GM21717 (cell line): Measurements from ENCODE around the gene DRC7.

Experiments used
- ATAC-seq: cut with Tn5 transposase; IDR thresholded peaks from one replicate; pipeline ENCODE4 v1.9.1; 2021; ENCODE audit warnings: mild to moderate bottlenecking, moderate library complexity; ENCODE audit not compliant: unreplicated experiment

Gene DRC7

DNA sequence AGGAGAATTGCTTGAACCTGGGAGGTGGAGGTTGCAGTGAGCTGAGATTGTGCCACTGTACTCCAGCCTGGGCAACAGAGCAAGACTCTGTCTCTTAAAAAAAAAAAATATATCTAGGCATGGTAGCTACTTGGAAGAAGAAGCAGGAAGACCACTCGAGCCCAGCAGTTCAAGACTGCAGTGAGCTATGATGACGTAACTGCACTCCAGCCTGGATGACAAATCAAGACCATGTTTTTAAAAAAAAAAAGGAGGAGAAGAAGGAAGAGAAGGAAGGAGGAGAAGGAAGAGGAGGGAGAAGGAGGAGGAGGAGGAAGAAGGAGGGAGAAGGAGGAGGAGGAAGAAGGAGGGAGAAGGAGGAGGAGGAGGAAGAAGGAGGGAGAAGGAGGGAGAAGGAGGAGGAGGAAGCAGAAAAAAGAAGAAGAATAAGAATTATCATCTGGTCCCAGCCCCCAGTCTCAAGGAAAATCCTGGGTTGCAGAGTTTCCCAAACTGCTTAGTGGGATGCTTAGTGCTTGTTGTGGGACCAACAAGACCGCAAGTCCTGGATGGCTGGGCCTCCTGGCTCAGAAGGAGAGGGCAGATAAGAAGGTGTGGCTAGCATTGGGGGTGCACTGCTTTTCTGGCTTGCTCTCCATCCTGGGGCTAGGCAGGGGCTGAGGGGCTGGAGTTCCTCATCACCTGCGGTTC lies 3.7 kb upstream of the DRC7 start:
- no peak for ATAC-seq

DNA sequence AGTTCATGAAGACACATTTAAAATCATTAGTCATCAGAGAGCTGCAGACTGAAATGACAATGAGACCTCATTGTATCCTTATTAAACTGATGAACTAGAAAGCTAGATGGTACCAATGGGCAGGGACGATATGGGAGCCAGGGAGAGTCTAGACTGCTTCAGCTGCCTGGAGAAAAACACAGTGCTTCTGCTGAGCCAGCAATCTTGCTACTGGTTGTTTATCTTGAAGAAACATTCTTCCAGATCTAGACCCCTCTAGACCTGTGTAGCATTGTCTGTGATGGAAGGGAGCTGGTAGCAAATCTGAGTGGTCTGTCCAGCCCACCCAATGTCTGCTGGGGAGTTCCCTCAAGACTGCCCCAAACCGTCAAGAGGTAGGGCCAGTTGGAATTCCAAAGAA lies 2.0 kb upstream of the DRC7 start:
- no peak for ATAC-seq

DNA sequence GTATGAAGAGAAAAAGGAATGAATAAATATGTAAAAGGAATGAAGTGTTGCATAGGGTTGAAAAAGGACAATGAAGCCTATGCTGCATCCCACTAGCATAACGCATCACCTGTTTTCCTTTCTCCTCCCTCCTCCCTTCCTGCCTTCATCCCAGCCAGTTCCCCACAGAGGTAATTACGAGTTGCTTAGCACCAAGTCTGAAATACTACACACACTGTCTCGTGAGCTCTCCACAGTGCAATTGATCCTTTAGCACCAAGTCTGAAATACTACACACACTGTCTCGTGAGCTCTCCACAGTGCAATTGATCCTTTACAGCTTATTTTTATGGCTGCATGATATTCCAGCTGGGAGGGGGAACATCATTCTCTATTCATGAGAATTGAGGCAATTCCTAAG lies 1.1 kb upstream of the DRC7 start:
- ATAC-seq = no peak

DNA sequence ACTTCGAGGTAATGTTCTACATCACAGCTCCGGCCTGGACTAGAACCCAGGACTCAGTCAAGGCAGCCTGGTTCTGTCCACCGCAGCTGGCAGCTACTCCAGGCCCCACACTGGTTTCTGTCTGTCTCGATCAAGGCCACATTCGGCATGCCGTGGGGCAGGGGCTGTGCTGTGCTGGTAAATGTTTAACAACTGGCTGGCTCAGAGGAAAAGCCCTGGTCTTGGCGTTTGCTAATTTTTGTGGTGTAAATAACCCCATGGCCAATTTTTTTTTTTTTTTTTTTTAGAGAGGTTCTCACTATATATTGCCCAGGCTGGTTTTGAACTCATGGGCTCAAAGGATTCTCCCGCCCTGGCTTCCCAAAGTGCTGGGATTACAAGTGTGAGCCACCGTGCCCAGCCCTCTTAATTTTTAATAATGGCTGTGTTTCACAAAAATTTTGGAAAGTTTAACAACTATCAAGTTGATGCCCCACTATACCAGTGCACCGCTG lies 328 bp upstream of the DRC7 start:
- no peak for ATAC-seq

DNA sequence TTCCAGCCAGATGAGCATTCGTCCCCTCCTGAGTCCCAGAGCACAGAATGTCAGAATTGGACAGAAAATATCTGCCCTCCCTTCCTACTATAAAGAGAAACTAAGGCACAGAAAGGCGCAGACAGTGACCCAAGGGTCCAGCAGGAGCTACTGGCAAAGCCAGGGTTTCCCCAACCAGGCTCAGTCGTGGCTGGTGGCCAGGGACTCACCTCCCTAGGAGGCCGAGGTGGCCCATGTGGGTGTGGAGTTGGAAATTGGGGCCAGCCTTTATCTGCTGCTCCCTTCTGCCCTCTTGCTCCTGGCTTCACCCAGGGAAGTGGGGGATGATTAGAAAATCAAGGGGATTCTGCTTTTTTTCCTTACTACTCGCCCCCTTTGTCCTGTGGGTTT lies 1.1 kb downstream of the DRC7 start:
- no peak for ATAC-seq

DNA sequence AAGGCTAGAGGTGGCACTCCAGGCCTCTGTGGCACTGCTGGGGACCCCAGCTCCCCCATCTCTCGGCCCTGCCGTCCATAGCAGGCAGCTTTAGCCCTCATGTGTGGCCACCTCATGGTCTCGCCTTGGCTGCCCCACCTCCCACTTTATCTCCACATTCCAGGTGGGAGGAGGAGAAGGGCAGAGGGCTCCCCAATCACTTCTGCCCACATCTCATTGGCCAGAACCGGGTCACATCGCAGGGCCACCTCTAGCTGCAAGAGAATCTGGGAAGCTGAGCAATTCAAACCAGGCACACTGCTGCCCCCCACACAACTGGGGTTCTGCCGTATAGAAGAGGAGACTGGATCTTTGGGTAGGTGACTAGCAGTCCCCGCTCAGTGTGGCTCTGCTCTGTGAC lies 1.6 kb downstream of the DRC7 start:
- ATAC-seq = no peak

DNA sequence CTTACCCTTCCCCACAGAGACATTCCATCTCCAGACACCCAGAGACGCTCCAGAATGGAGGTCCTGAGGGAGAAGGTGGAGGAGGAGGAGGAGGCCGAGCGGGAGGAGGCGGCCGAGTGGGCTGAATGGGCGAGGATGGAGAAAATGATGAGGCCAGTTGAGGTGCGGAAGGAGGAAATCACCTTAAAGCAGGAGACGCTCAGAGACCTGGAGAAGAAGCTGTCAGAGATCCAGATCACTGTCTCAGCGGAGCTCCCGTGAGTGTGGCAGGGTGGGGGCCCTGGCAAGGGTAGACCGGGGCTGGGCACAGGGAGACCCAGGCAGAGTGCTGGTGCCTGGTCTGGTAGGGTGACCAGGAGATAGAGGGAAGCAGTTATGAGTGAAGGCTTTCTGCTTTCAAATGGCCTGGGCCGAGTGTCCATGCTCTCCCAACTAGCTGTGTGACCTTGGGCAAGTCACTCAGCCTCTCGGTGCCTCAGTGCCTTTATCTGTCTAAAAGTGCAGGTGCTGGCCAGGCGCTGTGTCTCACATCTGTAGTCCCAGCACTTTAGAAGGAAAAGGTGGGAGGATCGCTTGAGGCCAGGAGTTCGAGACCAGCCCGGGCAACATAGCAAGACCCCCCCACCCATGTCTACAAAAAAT lies 3.4 kb downstream of the DRC7 start:
- ATAC-seq = no peak

DNA sequence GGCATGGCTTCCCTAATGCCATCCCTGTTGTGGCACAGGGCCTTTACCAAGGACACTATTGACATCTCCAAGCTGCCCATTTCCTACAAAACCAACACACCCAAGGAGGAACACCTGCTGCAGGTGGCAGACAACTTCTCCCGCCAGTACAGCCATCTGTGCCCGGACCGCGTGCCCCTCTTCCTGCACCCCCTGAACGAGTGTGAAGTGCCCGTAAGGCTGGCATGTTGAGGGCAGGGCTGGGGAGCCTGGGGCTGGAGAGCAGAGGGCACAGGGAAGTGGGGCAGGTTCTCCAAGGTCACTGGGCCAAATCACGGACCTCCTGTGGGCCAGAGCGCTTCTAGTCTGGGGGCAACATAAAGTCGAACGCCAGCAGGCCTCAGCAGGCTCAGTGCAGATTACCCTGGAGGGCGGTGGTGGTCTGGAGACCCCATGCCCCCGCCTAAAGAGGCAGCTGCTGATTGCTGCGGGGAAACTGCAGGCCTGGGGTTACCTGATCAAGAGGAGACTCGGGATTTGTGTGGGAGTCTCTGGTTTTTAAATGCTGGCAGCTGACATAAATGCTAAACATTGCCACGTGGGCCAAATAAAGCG lies 4.3 kb downstream of the DRC7 start:
- no peak for ATAC-seq

DNA sequence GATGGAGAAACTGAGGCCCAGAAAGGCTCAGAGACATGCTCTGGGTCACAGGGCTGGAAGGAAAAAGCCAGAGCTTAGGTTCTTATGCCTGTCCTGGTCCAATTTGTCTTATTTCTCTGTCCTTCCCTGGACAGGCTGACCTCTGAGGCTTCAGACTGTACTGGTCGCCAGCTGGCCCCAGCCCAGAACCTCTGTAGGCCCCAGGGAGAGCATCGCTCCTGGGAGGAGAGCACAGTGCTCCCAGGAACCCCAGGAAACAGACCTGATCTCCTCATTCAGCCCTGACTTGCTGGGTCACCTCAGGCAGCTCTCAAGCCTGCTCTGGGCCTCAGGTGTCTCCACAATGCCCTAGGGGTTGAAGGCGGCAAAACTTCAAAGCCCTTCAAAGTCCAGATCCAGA lies 4.9 kb downstream of the DRC7 start:
- ATAC-seq = no peak

DNA sequence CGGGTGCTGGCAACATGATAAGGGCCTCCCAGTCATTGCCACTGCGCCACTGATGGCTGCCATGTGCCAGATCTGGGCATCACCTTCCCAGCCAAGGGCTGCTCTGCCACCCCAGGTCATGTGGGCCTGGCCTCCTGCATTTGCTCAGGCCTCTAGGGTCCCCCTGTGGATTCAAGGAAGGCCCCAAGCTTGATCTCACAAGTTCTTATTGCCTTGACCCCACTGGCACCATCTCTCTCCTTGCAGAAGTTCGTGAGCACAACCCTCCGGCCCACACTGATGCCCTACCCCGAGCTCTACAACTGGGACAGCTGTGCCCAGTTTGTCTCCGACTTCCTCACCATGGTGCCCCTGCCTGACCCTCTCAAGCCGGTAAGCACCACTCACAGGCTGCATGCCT lies 5.3 kb downstream of the DRC7 start:
- no peak for ATAC-seq

DNA sequence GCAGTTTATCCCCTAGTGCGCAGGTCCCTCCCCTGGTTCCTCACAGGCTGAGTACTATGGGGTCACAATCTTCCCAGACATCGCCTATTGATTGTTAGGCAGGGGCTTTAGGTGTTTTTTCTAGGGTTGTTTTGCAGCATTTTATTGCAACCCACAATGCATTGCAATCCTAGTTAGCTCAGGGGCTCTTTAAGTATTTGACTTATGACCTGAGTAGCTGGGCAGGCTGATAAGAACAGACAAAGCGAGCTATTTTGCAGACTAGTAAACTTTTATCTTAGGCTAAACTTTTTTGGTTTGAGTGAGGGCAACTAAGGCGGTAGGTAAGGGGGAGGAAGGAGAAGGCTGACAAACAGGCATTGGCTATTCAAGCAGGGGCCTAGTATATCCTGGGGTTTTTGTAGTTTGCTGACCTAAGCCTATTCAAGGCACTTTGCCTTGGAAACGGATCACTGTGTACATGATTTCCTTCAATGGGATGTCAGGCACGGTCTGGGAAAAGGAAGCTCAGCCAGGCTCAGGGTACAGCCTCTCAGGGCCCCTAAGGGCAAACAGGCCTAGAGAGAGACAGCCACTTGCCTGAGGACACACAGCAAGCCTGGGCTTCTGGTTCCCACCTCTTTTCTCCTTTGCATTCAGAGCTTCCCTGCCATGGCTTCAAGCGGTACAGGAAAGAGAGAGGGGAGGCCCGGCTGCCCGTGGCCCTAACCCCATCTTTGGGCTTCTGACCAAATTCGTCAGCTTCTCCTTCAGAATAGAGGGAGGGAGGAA lies 6.4 kb downstream of the DRC7 start:
- ATAC-seq = no peak

DNA sequence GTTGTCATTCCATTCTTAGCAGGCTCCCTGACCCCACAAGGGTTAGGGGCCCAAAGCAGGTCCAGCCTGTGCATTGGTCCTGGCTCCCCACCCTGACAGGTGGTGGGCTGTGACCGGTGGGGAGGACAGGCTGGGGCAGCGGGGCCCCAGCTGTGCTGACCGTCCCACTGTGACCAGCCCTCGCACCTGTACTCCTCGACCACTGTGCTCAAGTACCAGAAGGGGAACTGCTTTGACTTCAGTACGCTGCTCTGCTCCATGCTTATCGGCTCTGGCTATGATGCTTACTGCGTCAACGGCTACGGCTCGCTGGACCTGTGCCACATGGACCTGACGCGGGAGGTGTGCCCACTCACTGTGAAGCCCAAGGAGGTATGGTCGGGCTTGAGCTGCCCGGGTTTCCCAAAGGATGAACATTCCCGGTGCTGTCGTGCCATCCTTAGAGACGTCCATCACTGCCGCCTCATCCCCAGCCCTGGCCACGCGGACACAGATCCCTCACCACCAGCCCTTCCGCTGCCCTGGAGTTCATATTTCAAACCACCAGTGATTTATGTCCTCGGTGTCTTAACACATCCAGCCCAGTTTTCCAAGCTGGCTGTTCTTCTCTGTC lies 7.3 kb downstream of the DRC7 start:
- ATAC-seq = no peak

DNA sequence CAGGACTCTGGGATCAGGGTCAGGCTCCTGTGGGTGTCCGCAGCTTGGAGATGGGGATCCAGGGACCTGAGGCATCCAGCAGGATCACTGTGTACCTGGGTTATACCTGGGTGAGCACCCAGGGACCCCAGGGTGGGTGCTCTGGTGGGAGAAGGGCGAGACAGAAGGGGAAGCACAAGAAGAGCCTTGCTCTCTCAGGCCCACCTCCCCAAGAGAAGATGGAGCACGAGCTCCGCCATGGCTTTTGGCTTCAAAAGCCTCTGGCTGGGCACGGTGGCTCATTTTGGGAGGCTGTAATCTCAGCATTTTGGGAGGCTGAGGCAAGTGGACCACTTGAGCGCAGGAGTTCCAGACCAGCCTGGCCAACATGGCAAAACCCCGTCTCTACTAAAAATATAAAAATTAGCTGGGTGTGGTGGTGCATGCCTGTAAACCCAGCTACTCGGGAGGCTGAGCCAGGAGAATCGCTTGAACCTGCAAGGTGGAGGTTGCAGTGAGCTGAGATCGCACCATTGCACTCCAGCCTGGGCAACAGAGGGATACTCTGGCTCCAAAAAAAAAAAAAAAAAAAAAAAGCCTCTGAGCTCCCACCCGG lies 8.9 kb downstream of the DRC7 start:
- ATAC-seq = no peak

DNA sequence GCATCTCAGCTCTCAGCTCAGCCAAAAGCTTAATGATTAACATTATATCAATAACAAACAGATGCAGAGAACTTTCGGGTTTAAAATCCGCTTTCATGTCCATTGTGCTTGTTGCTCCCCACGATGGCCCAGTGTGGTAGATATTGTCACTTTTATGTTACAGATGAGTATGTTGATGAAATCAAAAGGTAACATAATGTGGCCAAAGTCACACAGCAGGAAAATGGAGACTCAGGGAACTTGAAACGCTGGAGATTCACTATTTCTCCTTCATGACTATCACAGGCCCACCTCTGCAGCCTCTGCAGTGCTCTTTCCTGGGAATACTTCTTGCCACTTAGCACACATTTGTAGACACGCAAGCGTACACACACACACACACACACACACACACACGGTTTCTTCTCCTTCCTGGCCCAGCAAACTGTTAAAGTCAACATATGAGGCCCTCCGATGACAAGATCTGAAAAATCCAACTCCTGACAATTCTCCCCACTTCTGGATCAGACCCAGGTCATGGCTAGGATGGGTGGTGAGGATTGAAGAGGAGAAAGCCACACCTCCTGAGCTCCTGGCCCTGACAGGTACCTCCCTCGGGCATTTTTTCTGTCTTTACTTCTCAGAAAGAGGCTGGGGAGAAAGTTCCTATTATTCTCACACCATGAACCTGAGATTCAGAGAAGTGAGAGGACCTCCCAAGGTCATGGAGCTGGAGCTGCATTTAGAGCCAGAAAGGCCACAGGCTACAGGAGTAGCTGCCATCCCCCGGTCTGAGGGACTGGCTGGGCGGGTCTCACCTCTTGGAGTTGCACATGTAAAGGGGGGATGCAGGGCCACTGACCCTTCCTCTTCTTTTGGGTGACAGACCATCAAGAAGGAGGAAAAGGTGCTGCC lies 9.7 kb downstream of the DRC7 start:
- ATAC-seq = no peak

DNA sequence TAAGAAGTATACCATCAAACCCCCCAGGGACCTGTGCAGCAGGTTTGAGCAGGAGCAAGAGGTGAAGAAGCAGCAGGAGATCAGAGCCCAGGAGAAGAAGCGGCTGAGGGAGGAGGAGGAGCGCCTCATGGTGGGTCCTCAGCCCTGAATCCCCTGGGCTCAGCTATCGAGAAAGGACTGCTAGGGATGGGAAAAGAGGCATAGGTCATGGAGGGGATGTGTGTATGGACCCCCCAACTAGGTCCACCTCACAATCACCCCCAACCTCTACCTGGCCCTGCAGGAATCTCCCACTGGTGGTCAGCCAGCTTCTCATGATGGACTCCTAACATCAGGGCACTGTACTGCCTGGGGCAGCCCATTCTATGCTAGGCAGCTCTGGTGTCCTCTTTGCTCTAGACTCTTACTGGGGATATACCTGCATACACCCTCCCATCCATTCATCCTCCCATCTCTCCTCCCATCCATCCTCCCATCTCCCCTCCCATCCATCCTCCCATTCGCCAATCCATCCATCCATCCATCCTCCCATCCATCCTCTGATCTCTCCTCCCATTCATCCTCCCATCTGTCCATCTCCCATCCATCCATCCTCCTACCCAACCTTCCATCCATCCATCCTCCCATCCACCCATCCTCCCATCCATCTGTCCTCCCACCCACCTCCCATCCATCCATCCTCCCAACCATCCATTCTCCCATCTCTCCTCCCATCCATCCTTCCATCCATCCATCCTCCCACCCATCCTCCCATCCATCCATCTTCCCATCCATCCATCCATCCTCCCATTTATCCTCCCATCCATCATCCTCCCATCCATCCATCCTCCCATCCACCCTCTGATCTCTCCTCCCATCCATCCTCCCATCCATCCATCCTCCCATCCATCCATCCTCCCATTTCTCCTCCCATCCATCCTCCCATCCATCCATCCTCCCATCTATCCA lies 10.6 kb downstream of the DRC7 start:
- no peak for ATAC-seq

DNA sequence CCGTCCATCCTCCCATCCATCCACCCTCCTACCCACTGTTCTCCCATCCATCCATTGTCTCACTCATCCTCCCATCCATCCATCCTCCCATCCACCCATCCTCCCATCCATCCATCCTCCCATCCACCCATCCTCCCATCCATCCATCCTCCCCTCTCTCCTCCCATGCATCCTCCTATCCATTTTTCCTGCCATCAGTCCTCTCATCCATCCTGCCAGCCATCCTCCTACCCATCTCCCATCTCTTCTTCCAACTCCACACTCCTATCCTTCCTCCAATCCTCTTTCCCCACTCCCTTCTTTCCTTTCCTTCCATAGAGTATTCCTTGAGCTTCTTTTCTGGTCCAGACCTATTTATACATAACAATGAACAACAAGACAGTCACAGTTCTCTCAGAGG lies 12.1 kb downstream of the DRC7 start:
- no peak for ATAC-seq

DNA sequence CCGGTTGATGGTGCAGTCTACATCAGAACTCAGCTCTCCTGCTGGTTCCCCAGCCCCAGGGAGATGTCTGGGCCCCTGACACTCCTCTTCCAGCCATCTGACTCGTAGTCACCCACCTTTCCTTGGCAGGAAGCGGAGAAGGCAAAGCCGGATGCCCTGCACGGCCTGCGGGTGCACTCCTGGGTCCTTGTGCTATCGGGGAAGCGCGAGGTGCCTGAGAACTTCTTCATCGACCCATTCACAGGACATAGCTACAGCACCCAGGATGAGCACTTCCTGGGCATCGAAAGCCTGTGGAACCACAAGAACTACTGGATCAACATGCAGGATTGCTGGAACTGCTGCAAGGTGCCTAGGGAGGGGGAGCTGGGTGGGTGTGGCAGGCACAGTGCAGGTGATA lies 12.7 kb downstream of the DRC7 start:
- no peak for ATAC-seq

DNA sequence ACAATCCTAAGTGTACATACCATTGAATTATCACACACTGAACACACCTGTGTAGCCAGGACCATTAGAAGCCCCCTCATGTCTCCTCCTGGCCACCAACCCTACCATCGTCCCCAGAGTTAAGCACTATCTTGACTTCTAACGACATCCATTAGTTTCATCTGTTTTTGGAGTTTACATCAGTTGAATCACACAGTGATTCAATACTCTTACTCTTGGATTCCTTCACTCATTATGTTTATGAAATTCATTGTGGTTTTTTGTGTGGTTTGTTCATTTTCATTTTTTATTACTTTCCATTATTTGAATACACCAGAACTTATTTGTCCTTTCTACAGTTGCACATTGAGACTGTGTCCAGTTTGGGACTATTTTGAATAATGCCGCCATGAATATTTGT lies 13.6 kb downstream of the DRC7 start:
- ATAC-seq = no peak

DNA sequence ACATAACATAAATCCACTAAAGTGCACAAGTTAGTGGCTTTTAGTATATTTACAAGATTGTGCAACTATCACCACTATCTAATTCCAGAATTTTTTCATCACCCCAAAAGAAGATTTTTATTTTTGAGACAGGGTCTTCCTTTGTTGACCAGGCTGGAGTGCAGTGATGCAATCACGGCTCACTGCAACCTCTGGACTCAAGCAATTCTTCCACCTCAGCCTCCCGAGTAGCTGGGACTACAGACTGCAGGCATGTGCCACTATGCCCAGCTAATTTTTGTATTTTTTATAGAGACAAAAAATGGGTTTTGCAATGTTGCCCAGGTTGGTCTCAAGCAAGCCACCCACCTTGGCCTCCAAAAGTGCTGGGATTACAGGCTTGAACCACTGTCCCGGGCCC lies 15.1 kb downstream of the DRC7 start:
- no peak for ATAC-seq
